HFFc6 (cell line): ENCODE measurements around the gene GRIN3B. TPM values are rescaled to one million over a fixed set of nuclear protein-coding genes. Genes with fewer than 3 reads are reported as not detected.

Source experiments
- DNase-seq: peaks from one replicate; pipeline ENCODE4 v3.0.0-alpha.2; 2018
- H3K27ac Mint-ChIP-seq: 2 replicates; pipeline ENCODE4 v1.8.0; 2020; ENCODE audit warnings: mild to moderate bottlenecking, mixed read lengths
- H3K27me3 Mint-ChIP-seq: 2 replicates; pipeline ENCODE4 v1.8.0; 2021; ENCODE audit warnings: mild to moderate bottlenecking, moderate library complexity, mixed read lengths; ENCODE audit not compliant: insufficient read depth
- H3K36me3 Mint-ChIP-seq: 2 replicates; pipeline ENCODE4 v1.8.0; 2021; ENCODE audit warnings: low read depth, mixed read lengths
- H3K4me1 Mint-ChIP-seq: 2 replicates; pipeline ENCODE4 v1.8.0; 2020; ENCODE audit warnings: low read depth, mixed read lengths
- H3K4me3 Mint-ChIP-seq: 2 replicates; pipeline ENCODE4 v1.8.0; 2020; ENCODE audit warnings: mild to moderate bottlenecking, moderate library complexity, mixed read lengths
- H3K9me3 Mint-ChIP-seq: 2 replicates; pipeline ENCODE4 v1.8.0; 2020; ENCODE audit warnings: mild to moderate bottlenecking, mixed read lengths
- CTCF ChIP-seq: fragments of 200-600 bp; sonication (generic); IDR thresholded peaks from 2 replicates; pipeline ENCODE4 v1.5.0; 2021; ENCODE audit warnings: antibody characterized with exemption, mild to moderate bottlenecking
- total RNA-seq, 6 experiments: library from RNA; stranded (reverse); fragmentation: NEBNext Ultra II Directional; extraction: Animal tissue kit (Norgen Biotek cat#: 25700); gene quantifications; 2 replicates in 1 of 6; 3 replicates in 5 of 6; pipeline ENCODE4 v1.2.3, GENCODE V29; 2021

Gene GRIN3B
- total RNA-seq, 6 experiments from 2014 or later: 0.34 to 0.66 (median 0.41) TPM

DNA sequence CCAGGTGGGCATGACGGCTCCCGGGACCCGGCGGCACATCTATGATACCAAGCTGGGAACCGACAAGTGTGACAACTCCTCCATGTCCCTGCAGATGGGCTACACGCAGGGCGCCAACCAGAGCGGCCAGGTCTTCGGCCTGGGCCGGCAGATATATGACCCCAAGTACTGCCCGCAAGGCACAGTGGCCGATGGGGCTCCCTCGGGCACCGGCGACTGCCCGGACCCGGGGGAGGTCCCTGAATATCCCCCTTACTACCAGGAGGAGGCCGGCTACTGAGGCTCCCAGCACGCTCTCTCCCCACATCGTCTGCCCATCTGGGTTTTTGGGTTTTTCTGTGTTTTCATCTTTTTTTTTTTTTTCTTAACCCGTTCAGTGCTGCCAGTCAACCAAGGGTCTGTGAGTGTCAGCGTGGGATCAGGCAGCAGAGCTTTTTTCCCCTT, 37.4 kb downstream of the GRIN3B start:
- TF ChIP-seq CTCF: no peak
- Mint-ChIP-seq H3K27me3 (peaks cover 33% of the 10 kb centered on the region), H3K4me3 (peak overlapping the region; percentile 28), H3K36me3 (peaks cover 10% of the 10 kb centered on the region), H3K4me1 (peaks cover 36% of the 10 kb centered on the region), H3K9me3 (peaks cover 6% of the 10 kb centered on the region; the same call in 1 of the 2 replicates), H3K27ac (peak overlapping the region; percentile 48; the same call in 1 of the 2 replicates)
- no peak for DNase-seq

DNA sequence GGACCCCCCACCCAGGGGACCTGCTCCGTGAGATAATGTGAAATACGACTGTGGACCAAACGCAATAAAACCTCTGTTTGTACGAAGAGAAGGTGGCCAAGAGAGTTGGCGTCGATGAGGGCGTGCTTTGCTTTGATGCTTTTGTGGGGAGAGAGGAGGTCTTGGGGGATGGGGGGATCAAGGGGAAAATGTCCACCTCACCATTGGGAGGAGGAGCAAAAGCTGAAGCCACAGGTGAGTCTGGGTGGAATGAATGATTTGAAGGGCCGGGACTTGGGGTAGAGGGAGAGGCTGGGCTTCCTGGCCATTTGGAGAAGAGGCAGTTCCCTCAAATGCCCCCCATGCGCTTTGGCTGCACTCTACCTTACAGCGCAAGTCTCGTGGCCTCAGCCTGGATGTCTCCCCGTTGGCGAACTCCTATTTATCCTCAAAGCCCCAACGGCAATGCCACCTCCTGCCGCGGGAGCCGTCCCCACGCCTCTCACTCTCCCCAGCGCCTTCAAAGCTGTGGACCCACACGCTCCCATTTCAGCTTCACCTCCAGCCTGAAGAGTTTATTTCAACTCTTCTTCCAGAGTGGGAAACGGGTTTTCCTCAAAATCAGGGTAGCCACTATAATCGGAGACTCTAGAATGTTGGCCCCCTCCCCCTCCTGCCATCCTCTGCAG, 38.9 kb downstream of the GRIN3B start:
- peak overlapping the region; percentile 91 for H3K4me3 Mint-ChIP-seq
- peaks cover 6% of the 10 kb centered on the region; the same call in 1 of the 2 replicates for H3K9me3 Mint-ChIP-seq
- no peak for DNase-seq
- peak overlapping the region; percentile 49 for H3K27ac Mint-ChIP-seq
- H3K4me1 Mint-ChIP-seq: peaks cover 36% of the 10 kb centered on the region
- peaks cover 32% of the 10 kb centered on the region for H3K27me3 Mint-ChIP-seq
- TF ChIP-seq CTCF: no peak
- peaks cover 10% of the 10 kb centered on the region for H3K36me3 Mint-ChIP-seq

- peaks cover 10% of the 10 kb centered on the region for H3K36me3 Mint-ChIP-seq
- TF ChIP-seq CTCF: peak; percentile 9; the same call in 1 of the 2 replicates
- peak; percentile 98 for DNase-seq
- peaks cover 32% of the 10 kb centered on the region for H3K27me3 Mint-ChIP-seq
- peaks cover 36% of the 10 kb centered on the region for H3K4me1 Mint-ChIP-seq
- peak within 1 kb of the TSS; percentile 49 for H3K27ac Mint-ChIP-seq
- H3K4me3 Mint-ChIP-seq: peak within 1 kb of the TSS; percentile 91
- peaks cover 6% of the 10 kb centered on the region; the same call in 1 of the 2 replicates for H3K9me3 Mint-ChIP-seq
Observed at GRCh38 chr19:1039646-1040475, 39.6 kb downstream of the GRIN3B start, which contains the start of gene ABCA7. Gene ABCA7, plus strand, starts transcription at chr19:1040107. Its CDS starts 1,255 bp downstream, at chr19:1041362.

GRCh38 chr19:1040476-1041271, 40.5 kb downstream of the GRIN3B start:
- peaks cover 10% of the 10 kb centered on the region for H3K36me3 Mint-ChIP-seq
- TF ChIP-seq CTCF: no peak
- H3K9me3 Mint-ChIP-seq: peaks cover 12% of the 10 kb centered on the region; the same call in 1 of the 2 replicates
- H3K27me3 Mint-ChIP-seq: peaks cover 30% of the 10 kb centered on the region
- peak; percentile 93 for DNase-seq
- peak overlapping the region; percentile 49 for H3K27ac Mint-ChIP-seq
- H3K4me1 Mint-ChIP-seq: peaks cover 36% of the 10 kb centered on the region
- peak overlapping the region; percentile 91 for H3K4me3 Mint-ChIP-seq

- H3K27me3 Mint-ChIP-seq: peaks cover 30% of the 10 kb centered on the region
- DNase-seq: no peak
- peaks cover 7% of the 10 kb centered on the region for H3K36me3 Mint-ChIP-seq
- peaks cover 12% of the 10 kb centered on the region; the same call in 1 of the 2 replicates for H3K9me3 Mint-ChIP-seq
- H3K4me3 Mint-ChIP-seq: peak overlapping the region; percentile 91
- H3K4me1 Mint-ChIP-seq: peaks cover 36% of the 10 kb centered on the region
- TF ChIP-seq CTCF: no peak
- H3K27ac Mint-ChIP-seq: peak overlapping the region; percentile 49; the same call in 1 of the 2 replicates
Observed at GRCh38 chr19:1041272-1041834, 41.1 kb downstream of the GRIN3B start.
